ENCODE measurements around the gene PFDN1. TPM values are rescaled to one million over a fixed set of nuclear protein-coding genes. Genes with fewer than 3 reads are reported as not detected.

PFDN1 gene
- total RNA-seq, 3 donors from 2014 or later (not counting 1 experiment from before 2014, with no cell fraction given) = 28.0 to 39.1 (median 37.6) TPM

DNA sequence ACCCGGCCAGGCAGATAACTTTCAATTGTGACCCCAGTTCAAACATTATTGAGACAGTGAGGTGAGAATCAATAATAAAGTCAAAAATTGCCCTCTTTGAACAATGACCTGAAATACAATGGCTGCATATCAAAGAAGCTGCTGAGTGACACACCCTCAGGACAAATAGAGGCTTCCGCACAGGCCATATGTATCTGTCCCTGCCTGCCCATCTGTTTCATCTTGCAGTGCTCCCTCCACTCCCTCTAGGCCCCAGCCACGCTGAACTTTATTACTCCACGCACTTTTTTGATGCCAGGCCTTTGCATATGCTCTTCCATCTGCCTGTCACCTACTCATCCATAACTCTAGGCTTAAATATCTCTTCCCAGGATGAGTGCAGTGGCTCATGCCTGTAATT, 15.9 kb upstream of the PFDN1 start:
- no peaks in the 10 kb centered on the region for H3K9me3 Mint-ChIP-seq
- ATAC-seq (no peak), DNase-seq (no peak)
- Histone ChIP-seq H3K4me1 (ENCODE audit: control insufficient read depth, insufficient read depth, low read length) (peaks cover 10% of the 10 kb centered on the region), H3K36me3 (ENCODE audit: control insufficient read depth, insufficient read depth, low read length) (no peaks in the 10 kb centered on the region), H3K9me3 (ENCODE audit: control insufficient read depth, insufficient read depth, low read length) (no peaks in the 10 kb centered on the region), H3K27me3 (ENCODE audit: control insufficient read depth, insufficient read depth, low read length) (no peaks in the 10 kb centered on the region), H3K27ac (ENCODE audit: low read length) (no peak overlapping the region), H3K4me3 (ENCODE audit: low read length) (no peak overlapping the region)
- H3K27me3 Mint-ChIP-seq (ENCODE audit: low read depth in 2 of 2) = peaks cover 0 to 2% of the 10 kb centered on the region in 2 donors
- H3K36me3 Mint-ChIP-seq = no peaks in the 10 kb centered on the region
- H3K27ac Mint-ChIP-seq = no peak overlapping the region
- no peak overlapping the region for H3K4me3 Mint-ChIP-seq
- intact Hi-C loops (cut with micrococcal nuclease) = no loop called here
- 94% methylated on average over 4 of the region's 4 CpGs for WGBS (ENCODE audit: insufficient coverage)
- TF ChIP-seq, protein P1, sequence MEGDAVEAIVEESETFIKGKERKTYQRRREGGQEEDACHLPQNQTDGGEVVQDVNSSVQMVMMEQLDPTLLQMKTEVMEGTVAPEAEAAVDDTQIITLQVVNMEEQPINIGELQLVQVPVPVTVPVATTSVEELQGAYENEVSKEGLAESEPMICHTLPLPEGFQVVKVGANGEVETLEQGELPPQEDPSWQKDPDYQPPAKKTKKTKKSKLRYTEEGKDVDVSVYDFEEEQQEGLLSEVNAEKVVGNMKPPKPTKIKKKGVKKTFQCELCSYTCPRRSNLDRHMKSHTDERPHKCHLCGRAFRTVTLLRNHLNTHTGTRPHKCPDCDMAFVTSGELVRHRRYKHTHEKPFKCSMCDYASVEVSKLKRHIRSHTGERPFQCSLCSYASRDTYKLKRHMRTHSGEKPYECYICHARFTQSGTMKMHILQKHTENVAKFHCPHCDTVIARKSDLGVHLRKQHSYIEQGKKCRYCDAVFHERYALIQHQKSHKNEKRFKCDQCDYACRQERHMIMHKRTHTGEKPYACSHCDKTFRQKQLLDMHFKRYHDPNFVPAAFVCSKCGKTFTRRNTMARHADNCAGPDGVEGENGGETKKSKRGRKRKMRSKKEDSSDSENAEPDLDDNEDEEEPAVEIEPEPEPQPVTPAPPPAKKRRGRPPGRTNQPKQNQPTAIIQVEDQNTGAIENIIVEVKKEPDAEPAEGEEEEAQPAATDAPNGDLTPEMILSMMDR (IDR thresholded peaks at IDR 0.05) = no peak
- H3K4me1 Mint-ChIP-seq = no peaks in the 10 kb centered on the region

DNA sequence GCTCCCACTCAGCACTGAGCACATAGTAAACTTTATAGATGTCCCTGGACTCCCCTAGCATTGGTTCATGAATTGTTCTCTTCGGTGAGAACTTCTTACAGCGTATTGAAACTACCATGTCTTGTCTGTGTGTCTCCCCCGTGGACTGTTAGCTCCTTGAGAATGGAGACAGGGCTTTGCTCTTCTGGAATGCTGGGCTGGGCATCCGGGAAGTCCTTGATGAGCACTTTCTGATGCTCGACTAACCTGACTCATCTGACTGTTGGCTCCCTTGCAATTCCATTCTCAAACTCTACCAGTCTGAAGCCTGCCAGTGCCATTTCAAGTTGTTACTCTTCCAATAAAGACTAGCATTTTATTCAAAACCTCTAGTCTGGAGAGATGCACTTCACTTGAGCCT, 15.0 kb upstream of the PFDN1 start:
- no peaks in the 10 kb centered on the region for H3K36me3 Mint-ChIP-seq
- Histone ChIP-seq H3K4me1 (ENCODE audit: control insufficient read depth, insufficient read depth, low read length) (peaks cover 10% of the 10 kb centered on the region), H3K9me3 (ENCODE audit: control insufficient read depth, insufficient read depth, low read length) (no peaks in the 10 kb centered on the region), H3K36me3 (ENCODE audit: control insufficient read depth, insufficient read depth, low read length) (no peaks in the 10 kb centered on the region), H3K4me3 (ENCODE audit: low read length) (no peak overlapping the region), H3K27ac (ENCODE audit: low read length) (no peak overlapping the region), H3K27me3 (ENCODE audit: control insufficient read depth, insufficient read depth, low read length) (no peaks in the 10 kb centered on the region)
- ATAC-seq (no peak), DNase-seq (no peak)
- no peaks in the 10 kb centered on the region for H3K9me3 Mint-ChIP-seq
- WGBS (ENCODE audit: insufficient coverage) = 92% methylated on average over 5 of the region's 5 CpGs
- H3K27me3 Mint-ChIP-seq (ENCODE audit: low read depth in 2 of 2) = peaks cover 0 to 2% of the 10 kb centered on the region in 2 donors
- no peaks in the 10 kb centered on the region for H3K4me1 Mint-ChIP-seq
- intact Hi-C loops (cut with micrococcal nuclease) = no loop called here
- TF ChIP-seq, protein P1 (IDR thresholded peaks at IDR 0.05) = no peak
- H3K27ac Mint-ChIP-seq = no peak overlapping the region
- no peak overlapping the region for H3K4me3 Mint-ChIP-seq

DNA sequence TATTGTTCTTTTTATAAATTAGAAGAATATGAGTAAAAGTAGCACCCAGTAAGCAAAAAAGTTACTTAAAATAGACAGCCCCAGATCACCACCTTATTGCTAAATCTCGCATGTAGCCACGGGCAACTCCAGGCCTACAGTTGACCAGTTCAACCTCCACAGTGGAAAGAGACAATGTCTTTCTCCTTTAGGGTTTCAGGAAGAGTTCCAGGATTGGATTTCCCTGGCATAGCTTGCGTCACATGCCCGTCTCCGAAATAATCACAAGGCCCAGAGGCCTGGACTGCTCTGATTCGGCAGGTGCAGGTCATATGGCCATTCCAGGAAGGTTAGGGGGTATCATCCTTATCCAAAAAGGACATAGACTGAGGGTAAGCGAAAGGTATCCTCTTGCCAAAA, 9.9 kb upstream of the PFDN1 start:
- H3K4me1 ChIP-seq (ENCODE audit: control insufficient read depth, insufficient read depth, low read length) = no peaks in the 10 kb centered on the region
- H3K36me3 ChIP-seq (ENCODE audit: control insufficient read depth, insufficient read depth, low read length) = no peaks in the 10 kb centered on the region
- no peak overlapping the region for H3K27ac ChIP-seq (ENCODE audit: low read length)
- no peaks in the 10 kb centered on the region for H3K9me3 Mint-ChIP-seq
- H3K27ac Mint-ChIP-seq = no peak overlapping the region
- H3K27me3 ChIP-seq (ENCODE audit: control insufficient read depth, insufficient read depth, low read length) = no peaks in the 10 kb centered on the region
- WGBS (ENCODE audit: insufficient coverage) = 87% methylated on average over 6 of the region's 7 CpGs
- ATAC-seq (no peak), DNase-seq (no peak)
- intact Hi-C loops (cut with micrococcal nuclease) = no loop called here
- H3K36me3 Mint-ChIP-seq = no peaks in the 10 kb centered on the region
- TF ChIP-seq, protein P1 (IDR thresholded peaks at IDR 0.05) = no peak
- no peaks in the 10 kb centered on the region for H3K4me1 Mint-ChIP-seq
- no peak overlapping the region for H3K4me3 Mint-ChIP-seq
- H3K4me3 ChIP-seq (ENCODE audit: low read length) = no peak overlapping the region
- no peaks in the 10 kb centered on the region for H3K9me3 ChIP-seq (ENCODE audit: control insufficient read depth, insufficient read depth, low read length)
- H3K27me3 Mint-ChIP-seq (ENCODE audit: low read depth in 2 of 2) = peaks cover 20 to 26% of the 10 kb centered on the region in 2 donors

DNA sequence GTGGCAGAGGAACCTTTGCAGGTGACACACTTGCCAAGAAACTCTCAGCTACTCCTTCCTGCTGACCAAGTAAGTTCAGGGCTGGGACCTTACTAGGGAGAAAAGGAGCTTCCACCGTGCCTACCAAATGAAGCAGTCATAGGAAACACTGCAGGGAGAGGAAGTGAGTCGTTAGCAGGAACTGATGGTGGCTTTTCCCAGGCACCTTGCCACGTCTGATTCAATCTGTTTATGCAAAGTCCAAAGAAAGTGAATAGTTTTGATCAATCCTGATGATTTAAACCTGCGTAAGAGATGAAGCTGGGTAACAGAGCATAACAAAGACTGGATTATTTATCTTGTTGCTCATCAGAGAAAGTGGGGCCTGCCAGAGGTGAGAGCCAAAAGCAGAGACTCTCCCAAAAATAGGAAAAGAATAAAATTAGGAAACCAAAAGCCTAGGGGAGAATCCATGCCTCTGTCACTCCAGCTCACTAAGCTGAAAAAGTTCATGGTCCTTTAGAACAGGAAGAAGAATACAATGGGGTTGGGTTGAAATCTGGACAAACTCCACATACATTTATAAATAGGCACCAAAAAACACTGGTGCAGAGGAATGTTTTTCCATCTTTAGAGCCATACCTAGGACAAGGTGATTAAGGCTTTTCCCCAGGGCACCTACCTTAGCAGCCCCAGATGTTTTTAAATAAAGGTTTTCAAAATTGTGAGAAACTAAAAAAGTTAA, 9.3 kb upstream of the PFDN1 start:
- Mint-ChIP-seq H3K36me3 (no peaks in the 10 kb centered on the region), H3K27ac (no peak overlapping the region), H3K4me1 (no peaks in the 10 kb centered on the region), H3K27me3 (ENCODE audit: low read depth in 2 of 2) (peaks cover 20 to 26% of the 10 kb centered on the region in 2 donors), H3K4me3 (no peak overlapping the region), H3K9me3 (no peaks in the 10 kb centered on the region)
- Histone ChIP-seq H3K4me3 (ENCODE audit: low read length) (no peak overlapping the region), H3K36me3 (ENCODE audit: control insufficient read depth, insufficient read depth, low read length) (no peaks in the 10 kb centered on the region), H3K4me1 (ENCODE audit: control insufficient read depth, insufficient read depth, low read length) (no peaks in the 10 kb centered on the region), H3K9me3 (ENCODE audit: control insufficient read depth, insufficient read depth, low read length) (no peaks in the 10 kb centered on the region), H3K27me3 (ENCODE audit: control insufficient read depth, insufficient read depth, low read length) (no peaks in the 10 kb centered on the region), H3K27ac (ENCODE audit: low read length) (no peak overlapping the region)
- no peak for ATAC-seq
- no peak for DNase-seq
- 28% methylated on average over 4 of the region's 4 CpGs for WGBS (ENCODE audit: insufficient coverage)
- TF ChIP-seq, protein P1 (IDR thresholded peaks at IDR 0.05) = no peak
- intact Hi-C loops (cut with micrococcal nuclease) = no loop called here
